GM12872 (cell line): ENCODE results near the gene FLYWCH1.

ENCODE experiments used
- TF ChIP-seq, protein P1 (sequence below): IDR thresholded peaks from 3 replicates; pipeline ENCODE4 v1.5.1; 2011; ENCODE audit warnings: low read depth, mild to moderate bottlenecking, low read length, moderate library complexity; ENCODE audit not compliant: insufficient read depth

The FLYWCH1 gene

DNA sequence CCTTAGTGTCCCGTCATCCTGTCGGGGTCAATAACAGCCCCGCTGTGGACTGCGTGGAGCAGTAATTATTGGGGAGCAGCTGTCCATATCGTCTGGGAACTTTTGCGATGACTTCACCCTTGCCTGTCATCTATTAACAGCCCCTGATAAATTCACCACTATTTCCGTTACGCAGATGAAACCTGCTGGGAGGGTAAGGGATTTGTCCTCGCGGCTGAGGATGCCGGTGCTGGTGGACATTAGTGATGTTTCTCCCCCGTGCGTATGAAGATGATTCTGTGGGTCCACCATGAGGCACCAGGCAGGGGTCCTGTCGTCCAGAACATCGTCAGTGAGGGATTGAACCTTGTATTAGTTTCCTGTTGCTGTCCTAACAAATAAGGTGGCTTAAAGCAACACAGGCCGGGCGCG lies 27.7 kb upstream of the FLYWCH1 start:
- TF ChIP-seq, protein P1, sequence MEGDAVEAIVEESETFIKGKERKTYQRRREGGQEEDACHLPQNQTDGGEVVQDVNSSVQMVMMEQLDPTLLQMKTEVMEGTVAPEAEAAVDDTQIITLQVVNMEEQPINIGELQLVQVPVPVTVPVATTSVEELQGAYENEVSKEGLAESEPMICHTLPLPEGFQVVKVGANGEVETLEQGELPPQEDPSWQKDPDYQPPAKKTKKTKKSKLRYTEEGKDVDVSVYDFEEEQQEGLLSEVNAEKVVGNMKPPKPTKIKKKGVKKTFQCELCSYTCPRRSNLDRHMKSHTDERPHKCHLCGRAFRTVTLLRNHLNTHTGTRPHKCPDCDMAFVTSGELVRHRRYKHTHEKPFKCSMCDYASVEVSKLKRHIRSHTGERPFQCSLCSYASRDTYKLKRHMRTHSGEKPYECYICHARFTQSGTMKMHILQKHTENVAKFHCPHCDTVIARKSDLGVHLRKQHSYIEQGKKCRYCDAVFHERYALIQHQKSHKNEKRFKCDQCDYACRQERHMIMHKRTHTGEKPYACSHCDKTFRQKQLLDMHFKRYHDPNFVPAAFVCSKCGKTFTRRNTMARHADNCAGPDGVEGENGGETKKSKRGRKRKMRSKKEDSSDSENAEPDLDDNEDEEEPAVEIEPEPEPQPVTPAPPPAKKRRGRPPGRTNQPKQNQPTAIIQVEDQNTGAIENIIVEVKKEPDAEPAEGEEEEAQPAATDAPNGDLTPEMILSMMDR = no peak

DNA sequence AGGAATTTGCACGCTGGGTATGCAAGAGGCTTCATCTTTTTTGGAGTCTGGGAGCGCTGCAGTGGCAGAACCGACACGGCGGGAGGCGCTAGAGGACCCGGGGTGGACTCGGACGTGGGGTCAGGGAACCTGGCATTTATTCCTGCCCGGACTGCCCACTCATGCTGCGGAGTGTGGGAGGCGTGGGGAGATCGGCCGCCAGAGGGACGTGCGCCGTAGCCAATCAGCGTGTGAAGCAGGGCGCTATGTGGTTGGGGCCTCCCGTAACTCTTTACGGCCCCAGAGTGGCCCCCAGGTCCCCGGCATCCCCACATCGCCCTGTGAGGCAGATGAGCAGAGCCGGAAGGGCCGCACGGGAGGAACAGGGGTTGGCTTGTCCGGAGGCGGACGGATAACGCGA lies 17.5 kb upstream of the FLYWCH1 start:
- TF ChIP-seq, protein P1 = 0 out of 3 replicates have a peak, but pooled peaks have one; percentile 12

DNA sequence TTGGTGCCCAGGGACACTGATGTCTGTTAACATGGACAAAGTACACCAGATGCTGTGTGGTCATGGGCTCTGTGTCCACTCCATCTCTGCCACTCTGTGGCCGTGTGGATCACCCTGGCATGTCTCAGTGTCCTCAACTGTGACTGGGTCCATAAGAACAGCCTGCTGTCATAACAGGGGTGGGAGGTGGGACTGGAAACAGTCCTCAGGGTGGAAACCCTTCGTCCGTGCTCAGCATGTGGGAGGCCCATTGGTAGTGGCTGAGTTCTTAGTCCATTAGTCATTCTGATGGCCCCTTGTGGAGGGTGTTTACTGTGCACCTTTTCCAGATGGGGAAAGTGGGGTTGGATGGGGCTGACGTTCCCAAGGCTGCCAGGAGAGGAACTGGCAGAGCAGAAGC lies 15.9 kb upstream of the FLYWCH1 start:
- TF ChIP-seq, protein P1 = no peak

DNA sequence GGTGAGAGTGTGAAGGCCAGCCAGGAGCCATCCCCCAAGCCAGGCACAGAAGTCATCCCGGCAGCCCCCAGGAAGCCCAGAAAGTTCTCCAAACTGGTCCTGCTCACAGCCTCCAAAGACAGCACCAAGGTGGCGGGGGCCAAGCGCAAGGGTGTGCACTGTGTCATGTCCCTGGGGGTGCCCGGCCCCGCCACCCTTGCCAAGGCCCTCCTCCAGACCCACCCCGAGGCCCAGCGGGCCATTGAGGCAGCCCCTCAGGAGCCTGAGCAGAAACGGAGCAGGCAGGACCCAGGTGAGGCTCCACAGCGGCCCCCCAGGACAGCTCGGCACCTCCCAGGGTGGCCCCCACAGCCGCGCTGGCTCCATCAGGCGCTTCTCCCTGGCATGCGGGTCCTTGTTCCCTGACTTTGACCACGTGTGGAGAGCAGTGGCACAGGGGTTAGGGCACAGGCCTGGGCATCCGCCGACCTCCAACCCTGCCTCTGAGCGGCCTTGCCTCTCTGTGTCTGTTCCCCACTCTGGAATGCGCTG lies 15.2 kb upstream of the FLYWCH1 start:
- TF ChIP-seq, protein P1 = no peak

DNA sequence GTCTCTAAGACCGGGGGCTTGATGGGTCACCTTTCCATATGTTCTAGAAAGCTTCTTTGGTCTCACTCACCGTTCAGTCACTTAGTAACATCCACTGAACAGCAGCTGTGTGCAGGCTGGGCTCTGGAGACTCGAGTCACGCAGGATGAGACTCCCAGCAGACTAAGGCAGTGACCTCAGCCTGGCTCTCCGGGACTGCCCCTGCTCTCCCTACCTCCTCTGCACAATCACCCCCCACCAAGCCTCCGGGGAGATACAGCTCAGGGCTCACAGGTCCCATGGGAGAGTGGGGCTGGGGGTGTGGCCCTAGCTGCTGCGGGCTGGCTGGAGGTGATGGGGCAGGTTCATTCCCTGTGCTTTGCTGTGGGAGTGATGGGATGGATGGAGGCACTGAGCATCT lies 14.6 kb upstream of the FLYWCH1 start:
- TF ChIP-seq, protein P1 = no peak

DNA sequence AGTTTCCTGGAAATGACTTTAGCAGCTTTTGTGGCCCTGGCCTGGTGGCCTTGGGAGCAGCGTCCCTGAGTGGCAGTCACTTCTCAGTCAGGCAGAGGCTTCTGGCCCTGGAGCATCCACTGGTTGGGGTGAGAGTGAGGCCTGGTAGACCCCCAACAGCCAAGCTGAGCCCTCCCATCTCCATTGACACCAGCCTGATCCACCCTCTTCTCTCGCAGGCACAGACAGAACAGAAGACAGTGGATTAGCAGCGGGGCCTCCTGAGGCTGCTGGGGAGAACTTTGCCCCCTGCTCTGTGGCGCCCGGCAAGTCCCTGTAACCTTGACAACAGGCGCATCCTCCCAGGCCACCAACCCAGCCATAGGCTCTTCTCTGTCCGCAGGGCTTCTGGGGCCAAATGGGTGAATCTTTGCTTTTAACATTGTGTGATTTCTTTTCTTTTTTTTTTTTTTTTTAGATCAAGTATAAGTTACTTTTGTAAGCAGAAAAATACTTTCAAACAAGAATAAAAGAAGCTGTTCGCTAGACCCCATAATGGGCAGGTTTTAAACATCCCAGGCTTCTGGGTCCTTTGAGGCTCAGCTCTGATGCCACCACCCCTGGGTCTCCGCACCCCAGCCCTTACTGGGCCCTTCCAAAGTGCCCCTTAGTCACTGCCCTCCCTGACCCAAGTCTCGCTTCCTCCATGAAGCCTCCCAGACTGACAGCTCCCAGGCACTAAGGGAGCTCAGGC lies 12.7 kb upstream of the FLYWCH1 start:
- TF ChIP-seq, protein P1 = no peak

DNA sequence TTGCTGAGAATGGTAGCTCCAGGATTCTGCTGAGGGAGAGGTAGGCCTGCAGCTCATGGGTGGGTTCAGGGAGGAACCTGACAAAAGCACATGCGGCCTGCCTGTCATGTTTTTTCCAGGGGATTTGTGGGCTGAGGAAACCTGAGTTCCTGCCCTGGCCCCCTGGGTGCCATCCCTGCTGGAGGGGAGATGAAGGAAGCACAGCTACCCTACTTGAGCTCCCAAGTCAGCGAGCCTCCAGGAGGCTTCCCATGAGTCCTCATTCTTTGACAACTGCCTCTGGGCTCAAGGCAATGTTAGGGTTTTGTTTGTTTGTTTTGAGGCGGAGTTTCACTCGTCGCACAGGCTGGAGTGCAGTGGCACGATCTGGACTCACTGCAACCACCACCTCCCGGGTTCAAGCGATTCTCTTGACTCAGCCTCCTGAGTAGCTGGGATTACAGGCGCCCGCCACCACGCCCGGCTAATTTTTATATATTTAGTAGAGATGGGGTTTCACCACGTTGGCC lies 12.1 kb upstream of the FLYWCH1 start:
- TF ChIP-seq, protein P1 = no peak
